Esophagus squamous epithelium (tissue), 5 donors: ENCODE results near the gene GOLGA6A. TPM values are rescaled to one million over a fixed set of nuclear protein-coding genes. Genes with fewer than 3 reads are reported as not detected.
"Not testable (repeated sequence)": the region's sequence is repeated elsewhere in the genome, so short reads cannot be mapped to it uniquely, and the experiment has no call there.

ENCODE experiments used
- DNase-seq: peaks from one replicate; lab custom pipeline; 2025; lab: John Stamatoyannopoulos, UW
- H3K27ac ChIP-seq, 4 donors: fragments of 200-600 bp; sonication (generic); one replicate each; pipeline ENCODE4 v1.5.1; 2016 to 2019; ENCODE audit warnings: mild to moderate bottlenecking in 1 of 4
- H3K27me3 ChIP-seq, 4 donors: fragments of 200-600 bp; sonication (generic); 1 replicate in 3 of 4; 2 replicates in 1 of 4; pipeline versions ENCODE4 v1.5.1 to v1.6.0; 2017 to 2021; ENCODE audit warnings: antibody characterized with exemption in 1 of 4
- H3K36me3 ChIP-seq, 3 donors: fragments of 200-600 bp; sonication (generic); one replicate each; pipeline ENCODE4 v1.5.1; 2016 to 2019
- H3K4me1 ChIP-seq, 3 donors: fragments of 200-600 bp; sonication (generic); one replicate each; pipeline ENCODE4 v1.5.1; 2017 to 2019
- H3K4me3 ChIP-seq, 4 donors: fragments of 200-600 bp; sonication (generic); 1 replicate in 3 of 4; 2 replicates in 1 of 4; pipeline ENCODE4 v1.5.1; 2016 to 2019; ENCODE audit warnings: mild to moderate bottlenecking in 2 of 4, moderate library complexity in 1 of 4
- H3K9me3 ChIP-seq, 3 donors: fragments of 200-600 bp; sonication (generic); one replicate each; pipeline ENCODE4 v1.5.1; 2016 to 2019
- POLR2A ChIP-seq, 4 donors: fragments of 450-650 bp; IDR thresholded peaks; one replicate each; pipeline ENCODE4 v1.6.1; 2017; ENCODE audit warnings: antibody characterized with exemption in 4 of 4, mild to moderate bottlenecking in 4 of 4, moderate library complexity in 3 of 4
- WGBS, 2 donors: methylation state at CpG; one replicate each; pipeline ENCODE4 v1.1.5; 2018; 5-methylcytosine and 5-hydroxymethylcytosine counted together
- intact Hi-C: fragments of 100-400 bp; cut with DNase I; formaldehyde crosslinking; loops from one replicate; pipeline ENCODE4 v1.15.0; 2022
- total RNA-seq, 4 donors: library from RNA; depleted of rRNA; stranded (reverse); fragments of >200 nt; gene quantifications; one replicate each; pipeline ENCODE4 v1.1.0, GENCODE V29; 2016
- TF ChIP-seq, protein P1 (sequence below), 6 experiments: fragments of 450-650 bp in 4 of 6; fragments of 200-600 bp in 2 of 6; sonication (generic) in 2 of 6; IDR thresholded peaks; one replicate each; pipeline ENCODE4 v1.5.1; 2016 to 2019; ENCODE audit warnings: antibody characterized with exemption in 6 of 6, mild to moderate bottlenecking in 4 of 6, moderate library complexity in 4 of 6
- donor health status: DM: yes; HTN: yes; CAD: no.

The GOLGA6A gene
- total RNA-seq, 4 donors from 2014 or later = not detected

DNA sequence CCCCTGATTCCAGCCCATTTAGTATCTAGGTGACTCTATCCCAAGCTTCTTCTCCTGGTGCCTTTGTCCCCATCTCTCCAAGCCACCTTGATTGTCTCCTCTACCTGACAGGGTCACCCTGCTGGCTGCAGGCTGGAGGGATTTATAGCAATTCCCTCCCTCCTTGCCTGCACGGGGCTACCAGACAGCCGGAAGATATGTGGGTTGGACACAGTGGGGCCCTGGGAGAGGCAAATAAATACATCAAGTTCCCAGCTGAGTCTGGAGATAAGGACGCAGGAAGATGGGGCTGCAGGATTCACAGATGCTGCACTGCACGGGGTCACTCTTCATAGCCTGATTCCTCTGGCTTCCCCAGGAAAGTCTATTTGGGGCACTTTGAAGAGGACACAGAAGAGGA lies 38.7 kb upstream of the GOLGA6A start:
- Histone ChIP-seq H3K27ac (no peak overlapping the region), H3K36me3 (no peaks in the 10 kb centered on the region), H3K4me3 (no peak overlapping the region), H3K4me1 (no peaks in the 10 kb centered on the region), H3K9me3 (no peaks in the 10 kb centered on the region), H3K27me3 (peaks cover 0 to 62% (median 0%) of the 10 kb centered on the region in 4 donors)
- 21 to 23% methylated on average over 3 to 4 of the region's 4 CpGs for WGBS, 2 donors
- intact Hi-C loops = no loop called here
- no peak for DNase-seq
- TF ChIP-seq, protein P1, sequence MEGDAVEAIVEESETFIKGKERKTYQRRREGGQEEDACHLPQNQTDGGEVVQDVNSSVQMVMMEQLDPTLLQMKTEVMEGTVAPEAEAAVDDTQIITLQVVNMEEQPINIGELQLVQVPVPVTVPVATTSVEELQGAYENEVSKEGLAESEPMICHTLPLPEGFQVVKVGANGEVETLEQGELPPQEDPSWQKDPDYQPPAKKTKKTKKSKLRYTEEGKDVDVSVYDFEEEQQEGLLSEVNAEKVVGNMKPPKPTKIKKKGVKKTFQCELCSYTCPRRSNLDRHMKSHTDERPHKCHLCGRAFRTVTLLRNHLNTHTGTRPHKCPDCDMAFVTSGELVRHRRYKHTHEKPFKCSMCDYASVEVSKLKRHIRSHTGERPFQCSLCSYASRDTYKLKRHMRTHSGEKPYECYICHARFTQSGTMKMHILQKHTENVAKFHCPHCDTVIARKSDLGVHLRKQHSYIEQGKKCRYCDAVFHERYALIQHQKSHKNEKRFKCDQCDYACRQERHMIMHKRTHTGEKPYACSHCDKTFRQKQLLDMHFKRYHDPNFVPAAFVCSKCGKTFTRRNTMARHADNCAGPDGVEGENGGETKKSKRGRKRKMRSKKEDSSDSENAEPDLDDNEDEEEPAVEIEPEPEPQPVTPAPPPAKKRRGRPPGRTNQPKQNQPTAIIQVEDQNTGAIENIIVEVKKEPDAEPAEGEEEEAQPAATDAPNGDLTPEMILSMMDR (IDR thresholded peaks at IDR 0.05) = no peak
- TF ChIP-seq POLR2A (IDR thresholded peaks at IDR 0.05) = no peak

DNA sequence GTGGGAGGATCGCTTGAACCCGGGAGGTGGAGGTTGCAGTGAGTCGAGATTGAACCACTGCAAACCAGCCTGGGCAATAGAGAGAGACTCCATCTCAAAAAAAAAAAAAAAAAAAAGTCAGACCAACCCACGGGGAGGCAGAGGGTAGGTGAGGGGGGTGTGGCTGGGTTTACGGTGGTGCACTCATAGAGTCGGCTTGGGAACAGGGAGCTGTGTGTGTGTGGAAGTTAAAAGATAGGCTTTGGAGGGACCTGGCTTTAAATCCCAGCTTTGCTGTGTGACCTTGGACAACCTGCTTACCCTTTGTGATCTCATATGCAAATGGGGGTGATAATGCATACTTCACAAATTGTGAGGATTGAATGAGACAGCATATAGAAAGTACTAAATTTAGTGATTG lies 38.1 kb upstream of the GOLGA6A start:
- Histone ChIP-seq H3K4me1 (no peaks in the 10 kb centered on the region), H3K27ac (no peak overlapping the region), H3K27me3 (peaks cover 0 to 56% (median 0%) of the 10 kb centered on the region in 4 donors), H3K9me3 (no peaks in the 10 kb centered on the region), H3K36me3 (no peaks in the 10 kb centered on the region), H3K4me3 (no peak overlapping the region)
- TF ChIP-seq, protein P1 (IDR thresholded peaks at IDR 0.05) = no peak
- no peak for TF ChIP-seq POLR2A (IDR thresholded peaks at IDR 0.05)
- DNase-seq = no peak
- intact Hi-C loops = no loop called here
- 67 to 77% methylated on average over 6 of the region's 6 CpGs for WGBS, 2 donors

DNA sequence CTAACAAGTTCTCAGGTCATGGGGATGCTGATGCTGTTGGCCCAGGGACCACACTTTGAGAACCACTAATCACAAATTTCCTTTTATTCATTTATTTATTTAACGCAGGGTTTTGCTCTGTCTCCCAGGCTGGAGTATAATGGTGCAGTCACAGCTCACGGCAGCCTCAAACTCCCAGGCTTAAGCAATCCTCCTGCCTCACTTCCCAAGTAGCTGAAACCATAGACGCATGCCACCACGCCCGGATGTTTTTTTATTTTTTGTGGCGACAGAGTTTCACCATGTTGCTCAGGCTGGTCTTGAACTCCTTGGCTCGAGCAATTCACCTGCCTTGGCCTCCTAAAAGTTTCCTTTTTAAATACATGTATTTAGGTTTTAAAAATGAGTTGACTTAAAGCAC lies 27.4 kb upstream of the GOLGA6A start:
- TF ChIP-seq, protein P1 (IDR thresholded peaks at IDR 0.05) = no peak
- no peak for TF ChIP-seq POLR2A (IDR thresholded peaks at IDR 0.05)
- no peaks in the 10 kb centered on the region for H3K9me3 ChIP-seq
- no peak overlapping the region for H3K4me3 ChIP-seq
- peaks cover 0 to 3% (median 0%) of the 10 kb centered on the region in 4 donors for H3K27me3 ChIP-seq
- WGBS, 2 donors = 65 to 68% methylated on average over 7 of the region's 7 CpGs
- H3K27ac ChIP-seq = no peak overlapping the region
- intact Hi-C loops = no loop called here
- no peaks in the 10 kb centered on the region for H3K36me3 ChIP-seq
- no peaks in the 10 kb centered on the region for H3K4me1 ChIP-seq
- no peak for DNase-seq

DNA sequence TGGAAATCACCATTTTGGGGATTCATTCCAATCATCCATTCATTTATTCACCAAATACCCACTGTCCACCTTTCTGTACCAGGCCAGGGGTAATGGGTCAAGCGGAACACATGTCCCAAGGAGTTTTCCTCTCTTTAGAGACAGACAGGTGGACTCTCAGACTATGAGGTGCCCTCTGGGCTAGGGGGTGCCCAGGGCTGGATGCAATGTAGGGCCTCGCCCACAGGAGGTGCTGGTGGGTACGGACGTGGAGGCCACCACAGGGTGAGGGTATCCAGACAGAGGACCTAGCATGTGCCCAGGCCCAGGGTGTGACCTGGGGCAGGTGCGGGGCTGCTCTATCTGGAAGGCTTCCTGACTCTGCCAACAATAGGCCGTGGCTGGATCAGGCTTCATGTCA lies 26.3 kb upstream of the GOLGA6A start:
- H3K27me3 ChIP-seq, H3K4me1 ChIP-seq, H3K27ac ChIP-seq, H3K9me3 ChIP-seq, DNase-seq, intact Hi-C loops, H3K36me3 ChIP-seq, H3K4me3 ChIP-seq: not testable (repeated sequence)
- 61 to 75% methylated on average over 5 to 6 of the region's 6 CpGs for WGBS, 2 donors

DNA sequence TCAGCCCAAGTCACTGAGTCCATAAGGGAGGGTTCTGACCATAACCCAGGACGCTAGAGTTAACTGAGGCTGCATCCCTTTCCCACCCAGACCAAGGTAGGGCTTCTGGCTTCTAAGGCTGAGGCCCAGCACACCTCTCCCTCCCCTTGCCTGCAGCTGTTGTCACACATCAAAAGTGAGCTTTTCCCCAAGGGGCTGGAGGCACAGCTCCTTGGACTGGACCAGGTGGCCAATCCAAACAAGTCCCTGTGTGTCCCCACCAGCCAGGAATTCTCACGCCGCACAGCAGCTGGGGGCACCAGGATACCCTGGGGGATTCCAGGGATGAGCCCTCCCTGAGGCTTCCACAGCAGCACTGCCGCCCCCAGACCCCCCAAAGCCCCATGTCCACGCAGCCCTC lies 25.8 kb upstream of the GOLGA6A start:
- H3K36me3 ChIP-seq = no peaks in the 10 kb centered on the region
- WGBS, 2 donors = 60% methylated on average over 1 of the region's 5 CpGs; no CpG with 5 or more reads in 1 of the 2 donors

More for the DNA sequence above, 25.8 kb upstream of the GOLGA6A start:
- no peaks in the 10 kb centered on the region for H3K9me3 ChIP-seq
- no peak for DNase-seq
- peaks cover 0 to 3% (median 0%) of the 10 kb centered on the region in 4 donors for H3K27me3 ChIP-seq
- no peak overlapping the region for H3K4me3 ChIP-seq
- H3K4me1 ChIP-seq = no peaks in the 10 kb centered on the region
- no peak overlapping the region for H3K27ac ChIP-seq
- no peak for TF ChIP-seq POLR2A (IDR thresholded peaks at IDR 0.05)
- TF ChIP-seq, protein P1 (IDR thresholded peaks at IDR 0.05) = no peak
- intact Hi-C loops = no loop called here
